ENCODE results near the gene VAV2. TPM values are rescaled to one million over a fixed set of nuclear protein-coding genes. Genes with fewer than 3 reads are reported as not detected.

VAV2 gene
- total RNA-seq, 1 donor from 2014 or later = 34.6 TPM

GRCh38 chr9:133853331-133853730 is 138.8 kb downstream of the VAV2 start:
- Histone ChIP-seq H3K36me3 (no peaks in the 10 kb centered on the region), H3K27ac (no peak overlapping the region), H3K9me3 (no peaks in the 10 kb centered on the region), H3K4me1 (peaks cover 21% of the 10 kb centered on the region), H3K27me3 (no peaks in the 10 kb centered on the region), H3K4me3 (no peak overlapping the region)
- no peak for TF ChIP-seq CTCF (IDR thresholded peaks at IDR 0.05)
- intact Hi-C loops (cut with DNase I) = no loop called here
- ATAC-seq (no peak), DNase-seq (no peak)

- Histone ChIP-seq H3K36me3 (no peaks in the 10 kb centered on the region), H3K9me3 (no peaks in the 10 kb centered on the region), H3K4me3 (no peak overlapping the region), H3K27me3 (no peaks in the 10 kb centered on the region), H3K4me1 (peaks cover 21% of the 10 kb centered on the region), H3K27ac (no peak overlapping the region)
- intact Hi-C loops (cut with DNase I) = no loop called here
- no peak for ATAC-seq
- DNase-seq = no peak
- no peak for TF ChIP-seq CTCF (IDR thresholded peaks at IDR 0.05)
These were observed 139.7 kb downstream of the VAV2 start for GRCh38 chr9:133852431-133852830.

GRCh38 chr9:133851693-133852092 is 140.4 kb downstream of the VAV2 start:
- no peak for ATAC-seq

GRCh38 chr9:133850937-133851336 is 141.2 kb downstream of the VAV2 start:
- intact Hi-C loops (cut with DNase I) = no loop called here
- H3K4me3 ChIP-seq = no peak overlapping the region
- ATAC-seq = no peak

More at GRCh38 chr9:133851693-133852092, 140.4 kb downstream of the VAV2 start:
- DNase-seq = no peak
- Histone ChIP-seq H3K4me3 (no peak overlapping the region), H3K4me1 (peaks cover 19% of the 10 kb centered on the region), H3K27me3 (no peaks in the 10 kb centered on the region), H3K27ac (no peak overlapping the region), H3K9me3 (no peaks in the 10 kb centered on the region), H3K36me3 (no peaks in the 10 kb centered on the region)
- intact Hi-C loops (cut with DNase I) = no loop called here
- TF ChIP-seq CTCF (IDR thresholded peaks at IDR 0.05) = no peak

GRCh38 chr9:133850161-133850560 is 142.0 kb downstream of the VAV2 start:
- Histone ChIP-seq H3K4me1 (peaks cover 17% of the 10 kb centered on the region), H3K27ac (no peak overlapping the region), H3K27me3 (no peaks in the 10 kb centered on the region), H3K4me3 (no peak overlapping the region), H3K36me3 (no peaks in the 10 kb centered on the region), H3K9me3 (no peaks in the 10 kb centered on the region)
- ATAC-seq (no peak), DNase-seq (no peak)
- intact Hi-C loops (cut with DNase I) = no loop called here
- TF ChIP-seq CTCF (IDR thresholded peaks at IDR 0.05) = no peak

More at GRCh38 chr9:133850937-133851336, 141.2 kb downstream of the VAV2 start:
- H3K36me3 ChIP-seq = no peaks in the 10 kb centered on the region
- no peaks in the 10 kb centered on the region for H3K9me3 ChIP-seq
- H3K4me1 ChIP-seq = peaks cover 14% of the 10 kb centered on the region
- H3K27me3 ChIP-seq = no peaks in the 10 kb centered on the region
- no peak overlapping the region for H3K27ac ChIP-seq
- DNase-seq = no peak
- TF ChIP-seq CTCF (IDR thresholded peaks at IDR 0.05) = no peak

- no peak for TF ChIP-seq CTCF (IDR thresholded peaks at IDR 0.05)
- H3K4me1 ChIP-seq = peaks cover 17% of the 10 kb centered on the region
- no peaks in the 10 kb centered on the region for H3K36me3 ChIP-seq
- no peak overlapping the region for H3K4me3 ChIP-seq
- no peak for DNase-seq
- H3K9me3 ChIP-seq = no peaks in the 10 kb centered on the region
- no peaks in the 10 kb centered on the region for H3K27me3 ChIP-seq
- ATAC-seq = no peak
- H3K27ac ChIP-seq = no peak overlapping the region
- intact Hi-C loops (cut with DNase I) = no loop called here
These were observed 142.9 kb downstream of the VAV2 start for GRCh38 chr9:133849110-133849670.
